Fibroblast of pulmonary artery (primary cell): ENCODE measurements around the gene NLRP10.
A peak's percentile ranks its signal among the peaks of the same experiment; 100 is the strongest.

Experiments used
- DNase-seq: peaks from one replicate; pipeline ENCODE4 v3.0.0-alpha.2; 2010; ENCODE audit warnings: low read depth
- H3K4me3 ChIP-seq: replicated peaks from 2 replicates; pipeline ENCODE4 v1.5.1; 2011; ENCODE audit warnings: low read depth, mild to moderate bottlenecking, control low read depth, low read length, moderate library complexity
- CTCF ChIP-seq: IDR thresholded peaks from 2 replicates; pipeline ENCODE4 v1.5.1; 2011; ENCODE audit warnings: mild to moderate bottlenecking, control low read depth, low read length, inconsistent platforms; ENCODE audit errors: missing control alignments

NLRP10 gene

GRCh38 chr11:7986768-7987559 lies 21.7 kb upstream of the NLRP10 start, which contains the start of gene EIF3F:
TSS of gene EIF3F (plus strand) at chr11:7987337. CDS start at chr11:7987353, 16 bp downstream.
- peak within 1 kb of the TSS; percentile 70 for H3K4me3 ChIP-seq
- DNase-seq = peak; percentile 100
- TF ChIP-seq CTCF = peak; percentile 81

- no peak for TF ChIP-seq CTCF
Observed at GRCh38 chr11:7983832-7984590, 18.8 kb upstream of the NLRP10 start.

GRCh38 chr11:7982582-7983119 lies 17.4 kb upstream of the NLRP10 start:
- no peak overlapping the region for H3K4me3 ChIP-seq
- TF ChIP-seq CTCF = no peak
- DNase-seq = no peak

More at GRCh38 chr11:7983832-7984590, 18.8 kb upstream of the NLRP10 start:
- DNase-seq = no peak
- no peak overlapping the region for H3K4me3 ChIP-seq

- no peak for TF ChIP-seq CTCF
- no peak for DNase-seq
Observed at GRCh38 chr11:7981619-7982157, 16.4 kb upstream of the NLRP10 start.

GRCh38 chr11:7977232-7977917 lies 12.1 kb upstream of the NLRP10 start:
- no peak for TF ChIP-seq CTCF
- peak; percentile 77 for DNase-seq
- no peak overlapping the region for H3K4me3 ChIP-seq

More at GRCh38 chr11:7981619-7982157, 16.4 kb upstream of the NLRP10 start:
- H3K4me3 ChIP-seq = no peak overlapping the region

GRCh38 chr11:7974668-7975067 lies 9.4 kb upstream of the NLRP10 start:
- DNase-seq = no peak
- H3K4me3 ChIP-seq = no peak overlapping the region
- TF ChIP-seq CTCF = no peak
